GM18520 (cell line): ENCODE results near the gene SYNGAP1.
"Not testable (repeated sequence)": the region's sequence is repeated elsewhere in the genome, so short reads cannot be mapped to it uniquely, and the experiment has no call there.

Experiments used
- ATAC-seq: cut with Tn5 transposase; IDR thresholded peaks from one replicate; pipeline ENCODE4 v1.9.1; 2021; ENCODE audit not compliant: unreplicated experiment

SYNGAP1 gene

DNA sequence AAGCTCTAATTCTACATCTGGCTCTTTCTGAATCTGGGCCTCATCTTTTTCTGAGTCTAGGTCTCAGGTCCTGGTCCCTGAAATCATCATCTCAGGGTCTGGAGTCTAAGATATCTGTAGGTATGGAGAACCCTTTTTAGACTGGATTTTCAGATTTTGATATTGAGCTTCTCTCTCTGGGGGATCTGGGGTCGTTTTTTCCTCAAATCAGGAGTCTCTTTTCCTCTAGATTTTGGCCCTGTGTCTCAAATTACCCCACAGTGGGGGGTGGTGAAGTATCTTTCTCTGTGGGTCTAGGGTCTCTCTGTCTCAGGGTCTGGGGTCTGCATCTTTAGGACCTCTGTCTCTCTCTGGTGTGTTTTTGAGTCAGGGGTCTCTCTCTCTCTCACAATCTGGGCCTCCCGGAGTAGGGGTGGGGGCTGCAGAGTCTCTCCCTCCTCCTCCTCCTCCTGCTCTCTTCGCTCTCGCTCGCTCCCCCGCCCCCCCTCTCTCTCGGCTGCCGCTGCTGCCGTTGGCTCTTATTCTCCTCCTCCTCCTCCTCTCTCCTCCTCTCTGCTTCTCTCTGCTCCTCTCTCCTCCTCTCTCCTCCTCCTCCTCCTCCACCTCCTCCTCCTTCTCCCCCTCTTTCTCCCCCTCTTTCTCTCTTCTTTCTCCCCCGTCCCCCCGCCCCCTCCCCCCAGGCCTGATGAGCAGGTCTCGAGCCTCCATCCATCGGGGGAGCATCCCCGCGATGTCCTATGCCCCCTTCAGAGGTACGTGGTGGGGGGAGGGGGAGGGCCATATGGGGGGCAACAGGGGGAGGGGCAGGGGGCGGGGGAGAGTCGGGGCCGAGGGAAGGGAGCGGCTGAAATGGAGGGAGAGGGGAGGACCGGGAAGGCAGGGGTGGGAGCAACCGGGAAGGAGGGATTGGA, at the start of gene SYNGAP1:
Gene SYNGAP1 (plus strand): TSS at position 486 of the 911 bp plus-strand sequence. CDS start 200 bp downstream, at position 686.
- ATAC-seq, result no peak

DNA sequence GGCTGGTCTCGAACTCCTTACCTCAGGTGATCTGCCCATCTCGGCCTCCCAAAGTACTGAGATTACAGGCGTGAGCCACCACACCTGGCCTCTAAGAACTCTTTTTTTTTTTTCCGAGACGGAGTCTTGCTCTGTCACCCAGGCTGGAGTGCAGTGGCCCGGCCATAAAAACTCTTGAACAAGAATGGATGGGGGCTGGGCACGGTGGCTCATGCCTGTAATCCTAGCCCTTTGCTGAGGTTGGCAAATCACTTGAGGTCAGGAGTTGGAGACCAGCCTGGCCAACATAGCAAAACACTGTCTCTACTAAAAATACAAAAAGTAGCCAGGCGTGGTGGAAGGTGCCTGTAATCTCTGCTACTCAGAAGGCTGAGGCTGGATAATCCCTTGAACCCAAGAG, 48.0 kb upstream of the SYNGAP1 start:
- ATAC-seq, result not testable (repeated sequence)

DNA sequence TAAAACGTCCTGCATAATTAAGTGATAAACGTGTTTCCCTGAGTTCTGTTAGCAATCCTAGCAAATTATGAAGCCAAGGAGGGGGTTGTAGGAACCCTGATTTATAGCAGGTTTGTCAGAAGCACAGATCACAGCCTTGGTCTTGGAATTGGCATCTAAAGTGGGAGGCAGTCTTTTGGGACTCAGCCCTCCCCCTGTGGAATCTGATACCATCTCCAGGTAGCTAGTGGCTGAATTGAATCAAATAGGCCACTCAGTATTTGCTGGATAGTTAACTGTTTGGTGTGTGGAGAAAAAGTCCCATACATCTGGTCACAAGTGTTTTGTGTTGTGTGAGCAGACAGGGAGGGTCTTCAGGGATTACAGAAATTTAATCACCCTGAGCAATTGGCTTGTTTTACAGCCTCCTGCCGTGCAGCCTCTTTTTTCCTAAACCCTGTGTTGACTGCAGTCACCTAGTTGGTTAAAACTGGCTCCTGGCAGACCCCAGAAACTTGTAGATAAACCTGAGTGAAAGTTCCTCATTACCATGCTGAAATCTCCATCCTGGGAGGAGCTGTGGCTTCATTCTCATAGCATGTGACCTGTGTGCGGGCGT, 47.2 kb upstream of the SYNGAP1 start:
- no peak for ATAC-seq

DNA sequence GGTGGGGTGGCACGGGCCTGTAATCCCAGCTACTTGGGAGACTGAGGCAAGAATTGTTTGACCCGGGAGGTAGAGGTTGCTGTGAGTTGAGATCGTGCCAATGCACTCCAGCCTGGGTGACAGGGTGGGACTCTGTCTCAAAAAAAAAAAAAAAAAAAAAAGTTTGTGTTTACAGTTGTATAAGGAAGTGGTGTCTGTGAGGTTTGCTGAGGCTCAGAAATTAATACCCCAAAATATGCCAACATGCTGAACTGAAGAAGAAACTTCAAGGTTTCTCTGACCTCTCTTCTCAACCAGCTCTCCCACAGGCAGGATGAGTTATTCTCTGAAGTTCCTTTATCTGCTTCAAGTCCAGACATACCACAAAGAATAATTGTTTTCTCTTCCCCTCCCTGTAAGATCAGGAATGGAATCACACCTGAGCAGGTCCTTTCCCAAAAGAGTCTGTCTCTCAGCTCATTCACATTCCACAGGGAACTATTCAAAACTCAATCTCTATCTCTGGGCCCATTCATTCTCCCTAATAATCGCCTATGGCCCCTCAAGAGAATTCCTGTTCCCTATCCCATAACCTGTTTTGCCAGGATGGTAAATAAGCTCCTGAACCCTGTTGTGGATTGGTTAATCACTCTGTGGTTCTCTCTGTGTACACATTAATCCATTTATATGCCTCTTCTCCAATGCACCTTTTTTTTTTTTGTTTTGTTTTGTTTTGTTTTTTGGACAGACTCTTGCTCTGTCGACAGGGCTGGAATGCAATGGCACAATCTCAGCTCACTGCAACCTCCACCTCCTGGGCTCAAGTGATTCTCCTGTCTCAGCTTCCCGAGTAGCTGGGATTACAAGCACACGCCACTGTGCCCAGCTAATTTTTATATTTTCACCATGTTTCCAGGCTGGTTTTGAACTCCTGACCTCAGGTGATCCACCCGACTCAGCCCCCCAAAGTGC, 45.6 kb upstream of the SYNGAP1 start:
- no peak for ATAC-seq

- ATAC-seq, result no peak
Measured at GRCh38 chr6:33375143-33375671, 44.7 kb upstream of the SYNGAP1 start.

DNA sequence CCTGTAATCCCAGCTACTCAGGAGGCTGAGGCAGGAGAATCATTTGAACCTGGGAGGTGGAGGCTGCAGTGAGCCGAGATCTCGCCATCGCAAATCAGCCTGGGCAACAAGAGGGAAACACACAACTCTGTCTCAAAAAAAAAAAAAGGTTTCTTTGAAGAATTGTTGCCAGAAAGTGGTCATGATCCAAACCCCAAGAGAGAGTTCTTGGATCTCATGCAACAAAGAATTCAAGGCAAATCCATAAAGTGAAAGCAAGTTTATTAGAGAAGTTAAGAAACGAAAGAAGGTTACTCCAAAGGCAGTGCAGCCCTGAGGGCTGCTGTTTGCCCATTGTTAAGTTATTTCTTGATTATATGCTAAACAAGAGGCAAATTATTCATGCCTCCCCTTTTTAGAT, 42.7 kb upstream of the SYNGAP1 start:
- ATAC-seq, result no peak

- ATAC-seq, result not testable (repeated sequence)
Measured at GRCh38 chr6:33379184-33379583, 40.7 kb upstream of the SYNGAP1 start.

DNA sequence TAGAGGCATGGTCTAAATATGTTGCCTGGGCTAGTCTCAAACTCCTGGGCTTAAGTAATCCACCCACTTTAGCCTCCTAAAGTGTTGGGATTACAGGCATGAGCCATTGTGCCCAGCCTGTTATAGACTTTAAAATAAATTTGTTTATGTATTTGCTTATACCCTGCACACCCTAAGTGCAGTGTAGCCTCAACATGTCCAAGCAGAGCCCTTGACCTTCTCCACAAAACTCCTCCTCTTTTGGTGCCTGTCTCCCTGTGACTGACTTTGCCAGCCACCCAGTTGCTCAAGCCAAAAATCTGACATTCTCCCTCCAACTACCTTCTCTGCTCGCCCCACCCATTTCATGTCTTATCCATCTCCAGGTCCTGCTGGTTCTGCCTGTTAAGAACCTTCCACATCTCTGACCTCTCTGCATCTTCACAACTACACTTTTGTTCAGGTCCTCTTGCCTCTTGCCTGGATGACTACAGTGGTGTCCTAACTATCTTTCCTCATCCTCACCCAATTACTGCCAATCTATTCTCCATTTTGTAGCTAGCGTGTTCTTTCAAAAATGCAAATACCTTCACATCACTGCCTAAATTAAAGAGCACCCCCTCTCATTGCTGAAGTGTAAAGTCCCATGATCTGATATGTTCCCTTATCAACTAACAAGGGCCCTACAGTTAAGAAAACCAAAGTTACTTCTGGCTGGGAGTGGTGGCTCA, 39.4 kb upstream of the SYNGAP1 start:
- no peak for ATAC-seq

GRCh38 chr6:33383427-33384185, 36.3 kb upstream of the SYNGAP1 start:
- no peak for ATAC-seq

DNA sequence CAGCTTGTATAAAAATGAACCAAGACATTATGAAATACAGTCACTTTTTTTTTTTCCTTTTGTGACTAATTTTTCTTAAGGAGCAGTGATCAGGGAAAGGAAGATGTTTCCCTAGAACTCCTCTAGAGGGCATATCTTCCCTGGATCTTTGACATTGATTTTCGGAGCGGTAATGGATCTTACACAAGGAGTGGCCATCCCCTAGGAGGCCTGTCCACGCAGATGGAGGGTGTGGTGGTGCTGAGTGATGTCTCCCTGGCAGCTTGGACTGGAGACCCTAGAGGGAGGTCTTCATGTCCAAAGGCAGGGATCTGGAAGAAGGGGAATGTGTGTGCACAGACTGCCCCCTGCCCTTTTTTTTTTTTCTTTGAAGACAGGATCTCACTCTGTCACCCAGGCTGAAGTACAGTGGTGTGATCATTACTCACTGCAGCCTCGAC, 35.3 kb upstream of the SYNGAP1 start:
- ATAC-seq, result no peak

DNA sequence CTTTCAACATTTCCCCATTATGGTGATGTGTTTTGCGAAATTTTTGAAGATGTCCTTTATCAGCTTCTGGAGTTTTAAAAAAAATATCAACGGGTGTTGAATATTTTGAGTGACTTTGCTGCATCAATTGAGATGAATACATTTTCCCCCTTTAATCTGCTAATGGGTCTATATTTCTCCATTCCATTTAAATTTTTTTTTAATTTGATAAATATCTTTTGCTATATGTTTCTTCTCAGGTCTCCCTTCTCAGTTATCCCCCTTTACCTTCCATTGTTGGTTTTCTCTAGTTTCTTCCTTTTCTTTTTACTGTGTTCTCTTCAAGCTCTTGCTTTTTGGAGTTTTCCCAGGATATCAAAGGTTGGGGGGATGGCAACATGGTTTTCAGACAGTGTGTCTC, 29.7 kb upstream of the SYNGAP1 start:
- ATAC-seq, result no peak

- no peak for ATAC-seq
Measured at GRCh38 chr6:33390767-33391277, 29.0 kb upstream of the SYNGAP1 start.

DNA sequence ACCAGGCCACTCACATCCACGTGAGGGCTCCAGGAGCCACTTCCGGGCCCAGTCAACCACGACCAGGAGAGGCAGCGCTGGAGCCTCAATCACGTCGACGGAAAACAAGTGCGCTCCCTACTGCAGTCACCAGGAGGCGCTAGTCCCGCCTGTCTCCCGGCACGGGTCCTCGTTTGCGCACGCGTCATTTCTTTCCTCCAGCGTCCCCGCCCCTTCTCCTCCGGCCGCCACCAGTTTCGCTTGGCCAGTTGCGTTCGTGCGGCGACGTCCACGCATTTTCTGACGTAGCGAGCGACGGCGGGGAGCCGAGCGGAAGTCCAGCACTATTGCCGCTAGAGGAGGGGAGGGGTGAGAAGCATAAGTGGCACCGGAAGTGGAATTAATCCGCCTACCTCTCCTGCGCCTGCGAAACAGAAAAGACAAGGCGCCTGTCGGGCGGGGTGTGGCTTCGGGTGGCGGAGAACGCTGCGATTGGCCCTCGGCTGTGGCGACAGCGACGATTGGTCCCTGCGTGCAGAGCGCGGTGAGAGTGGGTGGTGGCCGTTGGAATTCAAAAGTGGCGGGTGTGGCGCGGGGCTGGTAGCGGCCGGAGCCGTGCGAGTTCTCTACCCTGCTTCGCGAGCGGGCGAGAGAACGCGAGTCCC, 28.5 kb upstream of the SYNGAP1 start, which contains the start of gene KIFC1:
Gene KIFC1 (plus strand): TSS at position 546 of the 644 bp plus-strand sequence. CDS start 163 bp downstream, outside the sequence.
- ATAC-seq, result peak; percentile 83

DNA sequence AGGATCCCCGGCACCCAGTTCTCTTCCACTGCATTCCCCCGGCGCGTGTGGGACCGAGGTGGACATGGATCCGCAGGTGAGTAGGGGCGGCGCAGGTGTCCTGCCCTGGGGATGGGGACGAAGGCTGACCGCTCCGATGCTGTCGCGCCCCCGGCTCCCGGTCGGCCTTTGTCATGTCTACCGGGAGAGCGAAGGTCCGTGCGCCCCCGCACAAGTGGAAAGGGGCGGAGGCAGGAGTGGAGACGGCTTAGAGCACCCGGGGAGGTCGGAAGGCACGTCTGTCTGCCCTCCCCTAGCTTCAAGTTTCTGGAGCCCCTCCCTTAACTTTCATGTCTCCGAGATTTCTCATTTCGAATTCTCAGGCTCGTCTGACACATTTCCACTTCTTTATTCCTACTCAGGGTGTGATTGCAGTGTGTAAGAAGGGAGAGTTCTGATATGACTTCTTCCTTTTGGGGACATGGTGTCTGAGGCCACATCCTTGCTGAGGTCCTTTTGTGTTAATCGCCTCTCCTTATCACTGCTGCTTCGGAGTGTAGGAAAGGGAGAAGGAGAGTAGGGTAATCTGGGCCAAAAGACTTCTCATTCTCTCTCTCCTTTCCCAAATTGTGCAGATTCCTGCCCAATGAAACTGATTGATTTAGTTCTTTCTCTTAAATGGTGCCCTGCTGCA, 27.8 kb upstream of the SYNGAP1 start:
- ATAC-seq, result no peak

GRCh38 chr6:33392595-33392948, 27.3 kb upstream of the SYNGAP1 start:
- ATAC-seq, result no peak

GRCh38 chr6:33392979-33393378, 26.9 kb upstream of the SYNGAP1 start:
- no peak for ATAC-seq

- no peak for ATAC-seq
Measured at GRCh38 chr6:33397541-33397940, 22.3 kb upstream of the SYNGAP1 start.

DNA sequence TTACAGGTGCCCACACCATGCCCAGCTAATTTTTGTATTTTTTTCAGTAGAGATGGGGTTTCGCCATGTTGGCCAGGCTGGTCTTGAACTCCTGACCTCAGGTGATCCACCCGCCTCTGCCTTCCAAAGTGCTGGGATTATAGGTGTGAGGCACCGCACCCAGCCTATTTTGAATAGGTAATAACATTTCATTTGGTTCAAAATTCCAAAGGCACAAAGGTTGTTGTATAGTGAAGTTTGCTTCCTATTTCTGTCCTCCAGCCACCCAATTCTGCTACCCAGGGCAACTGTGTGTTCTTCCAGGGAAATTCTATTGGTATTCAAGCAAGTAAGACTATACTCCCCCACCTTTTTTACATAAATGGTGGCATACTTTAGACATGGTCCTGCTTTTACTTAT, 21.3 kb upstream of the SYNGAP1 start:
- ATAC-seq, result not testable (repeated sequence)
